ENCODE data around the gene ZNF655.
"Not testable (repeated sequence)": the region's sequence is repeated elsewhere in the genome, so short reads cannot be mapped to it uniquely, and the experiment has no call there.

Gene ZNF655

DNA sequence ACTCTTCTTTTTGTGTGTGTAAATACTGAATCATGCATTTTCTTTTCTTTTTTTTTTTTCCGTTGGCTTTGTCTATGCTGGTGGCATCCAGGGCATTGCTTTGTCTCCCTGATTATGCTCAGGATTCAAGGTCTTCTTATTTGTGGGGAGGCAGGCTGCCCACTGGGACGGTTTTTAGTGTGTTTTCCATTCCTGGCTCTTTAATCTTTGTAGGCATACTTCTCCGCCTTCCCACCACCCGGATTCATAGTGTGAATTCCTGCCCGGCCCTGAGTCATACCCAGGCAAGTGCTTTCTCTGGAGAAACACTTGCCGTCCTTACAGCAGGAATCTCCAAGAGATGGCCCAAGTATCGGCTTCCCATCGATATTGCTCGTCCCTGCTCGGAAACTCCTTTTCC lies 5.2 kb downstream of the ZNF655 start:
- no peak overlapping the region for H3K4ac ChIP-seq (ENCODE audit: low read length)
- no peaks in the 10 kb centered on the region for H3K27me3 ChIP-seq (ENCODE audit: control insufficient read depth in 3 of 3, insufficient read depth in 3 of 3, low read depth in 1 of 3, low read length in 3 of 3)
- no peak overlapping the region for H3K4me2 ChIP-seq (ENCODE audit: insufficient read depth, low read length, poor library complexity, severe bottlenecking)
- no peak overlapping the region for H2BK120ac ChIP-seq (ENCODE audit: low read depth, low read length)
- H3K4me1 ChIP-seq (ENCODE audit: control insufficient read depth in 2 of 2, insufficient read depth in 1 of 2, low read depth in 1 of 2, low read length in 2 of 2), result no peaks in the 10 kb centered on the region
- no peak overlapping the region for H4K91ac ChIP-seq (ENCODE audit: low read depth, low read length, poor library complexity)
- WGBS, 2 donors (ENCODE audit: extremely low coverage in 2 of 2, insufficient read length in 2 of 2, insufficient replicate concordance in 1 of 2), result no CpG with 5 or more reads among the region's 10 CpGs
- H2BK5ac ChIP-seq (ENCODE audit: low read length), result no peak overlapping the region
- no peak overlapping the region for H3K4me3 ChIP-seq (ENCODE audit: low read length in 2 of 2)
- H3K14ac ChIP-seq (ENCODE audit: low read length), result no peak overlapping the region
- H2AFZ ChIP-seq (ENCODE audit: low read length), result no peak overlapping the region
- no peak overlapping the region for H3K9ac ChIP-seq (ENCODE audit: low read depth, low read length, poor library complexity)
- H3K79me1 ChIP-seq (ENCODE audit: low read depth, low read length), result peaks cover 5% of the 10 kb centered on the region
- peaks cover 30 to 86% of the 10 kb centered on the region in 2 donors for H3K36me3 ChIP-seq (replicated peaks in 1 of 2; ENCODE audit: control insufficient read depth in 2 of 2, insufficient read depth in 2 of 2, low read length in 2 of 2)
- H3K27ac ChIP-seq (replicated peaks; ENCODE audit: low read length), result no peak overlapping the region
- no peak overlapping the region for H4K8ac ChIP-seq (ENCODE audit: low read depth, low read length)
- no peak overlapping the region for H3K18ac ChIP-seq (ENCODE audit: low read length)
- no peak overlapping the region for H3K23ac ChIP-seq (ENCODE audit: low read depth, low read length, poor library complexity)
- no peak overlapping the region for H2BK12ac ChIP-seq (ENCODE audit: low read length)
- DNase-seq (ENCODE audit: low spot score), result no peak
- H2AK5ac ChIP-seq (ENCODE audit: low read depth, low read length), result no peak overlapping the region
- no peaks in the 10 kb centered on the region for H3K9me3 ChIP-seq (replicated peaks in 1 of 2; ENCODE audit: control insufficient read depth in 2 of 2, insufficient read depth in 1 of 2, low read depth in 1 of 2, low read length in 2 of 2)
- H2BK15ac ChIP-seq (ENCODE audit: low read length), result no peak overlapping the region

DNA sequence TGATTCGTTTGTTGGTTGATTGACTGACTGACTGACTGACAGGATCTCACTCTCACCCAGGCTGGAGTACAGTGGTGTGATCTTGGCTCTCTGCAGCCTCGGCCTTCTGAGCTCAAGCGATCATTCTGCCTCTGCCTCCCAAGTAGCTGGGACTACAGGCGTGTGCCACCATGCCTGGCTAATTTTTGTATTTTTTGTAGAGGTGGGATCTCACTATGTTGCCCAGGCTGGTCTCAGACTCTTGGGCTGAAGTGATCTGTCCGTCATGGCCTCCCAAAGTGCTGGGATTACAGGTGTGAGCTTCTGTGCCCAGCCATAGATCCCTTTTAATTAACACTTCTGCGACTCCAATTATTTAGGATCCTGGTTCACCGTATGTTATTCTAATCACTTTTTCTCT lies 10.3 kb downstream of the ZNF655 start:
- H3K14ac ChIP-seq (ENCODE audit: low read length); H2BK15ac ChIP-seq (ENCODE audit: low read length); H3K4ac ChIP-seq (ENCODE audit: low read length); H3K9ac ChIP-seq (ENCODE audit: low read depth, low read length, poor library complexity); H3K9me3 ChIP-seq (replicated peaks in 1 of 2; ENCODE audit: control insufficient read depth in 2 of 2, insufficient read depth in 1 of 2, low read depth in 1 of 2, low read length in 2 of 2); H4K8ac ChIP-seq (ENCODE audit: low read depth, low read length); H4K91ac ChIP-seq (ENCODE audit: low read depth, low read length, poor library complexity); H3K4me2 ChIP-seq (ENCODE audit: insufficient read depth, low read length, poor library complexity, severe bottlenecking); H2AFZ ChIP-seq (ENCODE audit: low read length); H3K23ac ChIP-seq (ENCODE audit: low read depth, low read length, poor library complexity); H2BK120ac ChIP-seq (ENCODE audit: low read depth, low read length); H3K4me1 ChIP-seq (ENCODE audit: control insufficient read depth in 2 of 2, insufficient read depth in 1 of 2, low read depth in 1 of 2, low read length in 2 of 2); H2BK5ac ChIP-seq (ENCODE audit: low read length); H3K18ac ChIP-seq (ENCODE audit: low read length); H3K4me3 ChIP-seq (ENCODE audit: low read length in 2 of 2); H2BK12ac ChIP-seq (ENCODE audit: low read length); H2AK5ac ChIP-seq (ENCODE audit: low read depth, low read length); H3K79me1 ChIP-seq (ENCODE audit: low read depth, low read length); DNase-seq (ENCODE audit: low spot score); H3K27ac ChIP-seq (replicated peaks; ENCODE audit: low read length); H3K27me3 ChIP-seq (ENCODE audit: control insufficient read depth in 3 of 3, insufficient read depth in 3 of 3, low read depth in 1 of 3, low read length in 3 of 3): not testable (repeated sequence)
- H3K36me3 ChIP-seq (replicated peaks in 1 of 2; ENCODE audit: control insufficient read depth in 2 of 2, insufficient read depth in 2 of 2, low read length in 2 of 2), result peaks cover 20 to 98% of the 10 kb centered on the region in 2 donors
- WGBS, 2 donors (ENCODE audit: extremely low coverage in 2 of 2, insufficient read length in 2 of 2, insufficient replicate concordance in 1 of 2), result no CpG with 5 or more reads among the region's 7 CpGs

GRCh38 chr7:99571768-99572167 lies 13.3 kb downstream of the ZNF655 start:
- H2BK5ac ChIP-seq (ENCODE audit: low read length), result no peak overlapping the region
- no peaks in the 10 kb centered on the region for H3K79me1 ChIP-seq (ENCODE audit: low read depth, low read length)
- no CpG with 5 or more reads among the region's 3 CpGs for WGBS, 2 donors (ENCODE audit: extremely low coverage in 2 of 2, insufficient read length in 2 of 2, insufficient replicate concordance in 1 of 2)
- DNase-seq (ENCODE audit: low spot score), result no peak
- no peak overlapping the region for H3K9ac ChIP-seq (ENCODE audit: low read depth, low read length, poor library complexity)
- H4K91ac ChIP-seq (ENCODE audit: low read depth, low read length, poor library complexity), result no peak overlapping the region
- peaks cover 17 to 84% of the 10 kb centered on the region in 2 donors for H3K36me3 ChIP-seq (replicated peaks in 1 of 2; ENCODE audit: control insufficient read depth in 2 of 2, insufficient read depth in 2 of 2, low read length in 2 of 2)
- no peak overlapping the region for H3K18ac ChIP-seq (ENCODE audit: low read length)
- H2AFZ ChIP-seq (ENCODE audit: low read length), result no peak overlapping the region
- no peak overlapping the region for H2BK120ac ChIP-seq (ENCODE audit: low read depth, low read length)
- no peak overlapping the region for H3K23ac ChIP-seq (ENCODE audit: low read depth, low read length, poor library complexity)
- no peak overlapping the region for H2AK5ac ChIP-seq (ENCODE audit: low read depth, low read length)
- H3K9me3 ChIP-seq (replicated peaks in 1 of 2; ENCODE audit: control insufficient read depth in 2 of 2, insufficient read depth in 1 of 2, low read depth in 1 of 2, low read length in 2 of 2), result no peaks in the 10 kb centered on the region
- H3K4ac ChIP-seq (ENCODE audit: low read length), result no peak overlapping the region
- no peaks in the 10 kb centered on the region for H3K4me1 ChIP-seq (ENCODE audit: control insufficient read depth in 2 of 2, insufficient read depth in 1 of 2, low read depth in 1 of 2, low read length in 2 of 2)
- no peak overlapping the region for H2BK12ac ChIP-seq (ENCODE audit: low read length)
- H4K8ac ChIP-seq (ENCODE audit: low read depth, low read length), result no peak overlapping the region
- no peaks in the 10 kb centered on the region for H3K27me3 ChIP-seq (ENCODE audit: control insufficient read depth in 3 of 3, insufficient read depth in 3 of 3, low read depth in 1 of 3, low read length in 3 of 3)
- no peak overlapping the region for H3K27ac ChIP-seq (replicated peaks; ENCODE audit: low read length)
- H2BK15ac ChIP-seq (ENCODE audit: low read length), result no peak overlapping the region
- no peak overlapping the region for H3K14ac ChIP-seq (ENCODE audit: low read length)
- no peak overlapping the region for H3K4me2 ChIP-seq (ENCODE audit: insufficient read depth, low read length, poor library complexity, severe bottlenecking)
- H3K4me3 ChIP-seq (ENCODE audit: low read length in 2 of 2), result no peak overlapping the region

GRCh38 chr7:99573257-99573656 lies 14.8 kb downstream of the ZNF655 start:
- H3K4me3 ChIP-seq (ENCODE audit: low read length in 2 of 2), result no peak overlapping the region
- no peak overlapping the region for H2BK5ac ChIP-seq (ENCODE audit: low read length)
- H3K9me3 ChIP-seq (replicated peaks in 1 of 2; ENCODE audit: control insufficient read depth in 2 of 2, insufficient read depth in 1 of 2, low read depth in 1 of 2, low read length in 2 of 2), result no peaks in the 10 kb centered on the region
- no peak overlapping the region for H3K18ac ChIP-seq (ENCODE audit: low read length)
- no peak overlapping the region for H2BK12ac ChIP-seq (ENCODE audit: low read length)
- H3K23ac ChIP-seq (ENCODE audit: low read depth, low read length, poor library complexity), result no peak overlapping the region
- no peaks in the 10 kb centered on the region for H3K27me3 ChIP-seq (ENCODE audit: control insufficient read depth in 3 of 3, insufficient read depth in 3 of 3, low read depth in 1 of 3, low read length in 3 of 3)
- no peak overlapping the region for H2BK120ac ChIP-seq (ENCODE audit: low read depth, low read length)
- H4K91ac ChIP-seq (ENCODE audit: low read depth, low read length, poor library complexity), result no peak overlapping the region
- H3K4me1 ChIP-seq (ENCODE audit: control insufficient read depth in 2 of 2, insufficient read depth in 1 of 2, low read depth in 1 of 2, low read length in 2 of 2), result no peaks in the 10 kb centered on the region
- no peak overlapping the region for H4K8ac ChIP-seq (ENCODE audit: low read depth, low read length)
- peaks cover 17 to 71% of the 10 kb centered on the region in 2 donors for H3K36me3 ChIP-seq (replicated peaks in 1 of 2; ENCODE audit: control insufficient read depth in 2 of 2, insufficient read depth in 2 of 2, low read length in 2 of 2)
- no peak overlapping the region for H2AK5ac ChIP-seq (ENCODE audit: low read depth, low read length)
- WGBS, 2 donors (ENCODE audit: extremely low coverage in 2 of 2, insufficient read length in 2 of 2, insufficient replicate concordance in 1 of 2), result no CpG with 5 or more reads among the region's 1 CpG
- no peak for DNase-seq (ENCODE audit: low spot score)
- H3K9ac ChIP-seq (ENCODE audit: low read depth, low read length, poor library complexity), result no peak overlapping the region
- H2AFZ ChIP-seq (ENCODE audit: low read length), result no peak overlapping the region
- no peak overlapping the region for H3K14ac ChIP-seq (ENCODE audit: low read length)
- H3K27ac ChIP-seq (replicated peaks; ENCODE audit: low read length), result no peak overlapping the region
- H3K4me2 ChIP-seq (ENCODE audit: insufficient read depth, low read length, poor library complexity, severe bottlenecking), result no peak overlapping the region
- no peak overlapping the region for H2BK15ac ChIP-seq (ENCODE audit: low read length)
- H3K4ac ChIP-seq (ENCODE audit: low read length), result no peak overlapping the region
- no peaks in the 10 kb centered on the region for H3K79me1 ChIP-seq (ENCODE audit: low read depth, low read length)

Data from neuronal stem cell (in vitro differentiated cells).